HG03457 (cell line): ENCODE results near the gene TEX30.
"Not testable (repeated sequence)": the region's sequence is repeated elsewhere in the genome, so short reads cannot be mapped to it uniquely, and the experiment has no call there.

Experiments
- ATAC-seq: cut with Tn5 transposase; IDR thresholded peaks from one replicate; pipeline ENCODE4 v1.9.1; 2021; ENCODE audit warnings: moderate number of reproducible peaks; ENCODE audit not compliant: unreplicated experiment

Gene TEX30

GRCh38 chr13:102780656-102781055 lies 7.1 kb upstream of the TEX30 start:
- ATAC-seq: not testable (repeated sequence)

- ATAC-seq: no peak
These were observed 6.0 kb upstream of the TEX30 start for GRCh38 chr13:102779436-102780159.

- ATAC-seq: no peak
These were observed 4.2 kb upstream of the TEX30 start for GRCh38 chr13:102777736-102778135.

- no peak for ATAC-seq
These were observed 2.7 kb upstream of the TEX30 start for GRCh38 chr13:102776271-102776670.

- ATAC-seq: no peak
These were observed 1.3 kb upstream of the TEX30 start for GRCh38 chr13:102774591-102775520.

- ATAC-seq: no peak
These were observed 605 bp upstream of the TEX30 start for GRCh38 chr13:102774214-102774568.

GRCh38 chr13:102772042-102772425 lies 1.6 kb downstream of the TEX30 start:
- no peak for ATAC-seq

- no peak for ATAC-seq
These were observed 2.1 kb downstream of the TEX30 start for GRCh38 chr13:102771298-102772041.

- ATAC-seq: no peak
These were observed 3.2 kb downstream of the TEX30 start for GRCh38 chr13:102770435-102770834.

- ATAC-seq: no peak
These were observed 3.9 kb downstream of the TEX30 start for GRCh38 chr13:102769679-102770078.

GRCh38 chr13:102768909-102769308 lies 4.7 kb downstream of the TEX30 start:
- no peak for ATAC-seq

GRCh38 chr13:102763741-102764140 lies 9.8 kb downstream of the TEX30 start:
- no peak for ATAC-seq

GRCh38 chr13:102761071-102761470 lies 12.5 kb downstream of the TEX30 start:
- ATAC-seq: no peak

- ATAC-seq: no peak
These were observed 14.7 kb downstream of the TEX30 start for GRCh38 chr13:102758842-102759241.

GRCh38 chr13:102757006-102757405 lies 16.6 kb downstream of the TEX30 start:
- ATAC-seq: no peak

- no peak for ATAC-seq
These were observed 21.7 kb downstream of the TEX30 start for GRCh38 chr13:102751886-102752285.

- ATAC-seq: no peak
These were observed 31.1 kb downstream of the TEX30 start for GRCh38 chr13:102742506-102742905.

- ATAC-seq: no peak
These were observed 31.5 kb downstream of the TEX30 start for GRCh38 chr13:102742101-102742500.

- no peak for ATAC-seq
These were observed 43.9 kb downstream of the TEX30 start for GRCh38 chr13:102729560-102730270.

- no peak for ATAC-seq
These were observed 47.2 kb downstream of the TEX30 start for GRCh38 chr13:102726430-102726829.

- ATAC-seq: no peak
These were observed 48.7 kb downstream of the TEX30 start for GRCh38 chr13:102724923-102725322.
